PFSK-1 (cell line): ENCODE measurements around the gene SRSF4.

ENCODE experiments used
- FOXP2 ChIP-seq: optimal IDR thresholded peaks from 2 replicates; pipeline ENCODE3; 2011; ENCODE audit warnings: borderline replicate concordance, control low read depth, inconsistent platforms; ENCODE audit not compliant: insufficient read depth; ENCODE audit errors: extremely low read length, extremely low read depth
- POLR2AphosphoS5 ChIP-seq: IDR thresholded peaks from 2 replicates; pipeline ENCODE4 v1.6.1; 2012; ENCODE audit warnings: low read depth, mild to moderate bottlenecking, control low read depth, low read length, moderate library complexity
- SIN3A ChIP-seq: IDR thresholded peaks from 2 replicates; pipeline ENCODE4 v1.6.1; 2012; ENCODE audit warnings: mild to moderate bottlenecking, low read length, moderate library complexity, borderline replicate concordance; ENCODE audit not compliant: insufficient read depth
- TAF1 ChIP-seq: IDR thresholded peaks from 2 replicates; pipeline ENCODE4 v1.6.1; 2012; ENCODE audit warnings: low read length, control low read depth, borderline replicate concordance; ENCODE audit not compliant: insufficient read depth
- TF ChIP-seq, protein P1 (sequence below), 2 experiments: IDR thresholded peaks; 2 replicates each; pipeline versions ENCODE4 v1.6.1 to v1.8.0; 2011 to 2012; ENCODE audit warnings: low read depth in 2 of 2, low read length in 2 of 2, control low read depth in 1 of 2, inconsistent platforms in 1 of 2, mild to moderate bottlenecking in 1 of 2, moderate library complexity in 1 of 2; ENCODE audit not compliant: insufficient read depth in 1 of 2

The SRSF4 gene

DNA sequence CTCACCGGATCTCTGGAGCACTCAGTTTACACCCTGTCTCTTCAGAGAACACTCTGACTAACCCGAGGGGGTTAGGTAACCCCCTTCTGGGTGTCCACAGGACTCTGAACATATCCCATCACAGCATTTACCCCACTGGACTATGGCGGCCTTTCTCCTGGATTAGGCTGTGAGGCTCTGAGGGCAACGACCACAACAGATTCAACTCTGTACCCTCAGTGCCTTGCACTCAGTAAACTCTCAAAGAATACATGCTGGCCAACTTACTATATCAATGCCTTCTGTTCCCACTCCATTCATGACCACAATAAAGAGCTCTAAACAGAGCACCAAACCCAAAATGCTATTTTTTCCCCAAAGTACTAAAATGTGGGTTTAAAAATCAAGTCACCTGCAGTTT is 43.7 kb upstream of the SRSF4 start:
- TF ChIP-seq, protein P1, sequence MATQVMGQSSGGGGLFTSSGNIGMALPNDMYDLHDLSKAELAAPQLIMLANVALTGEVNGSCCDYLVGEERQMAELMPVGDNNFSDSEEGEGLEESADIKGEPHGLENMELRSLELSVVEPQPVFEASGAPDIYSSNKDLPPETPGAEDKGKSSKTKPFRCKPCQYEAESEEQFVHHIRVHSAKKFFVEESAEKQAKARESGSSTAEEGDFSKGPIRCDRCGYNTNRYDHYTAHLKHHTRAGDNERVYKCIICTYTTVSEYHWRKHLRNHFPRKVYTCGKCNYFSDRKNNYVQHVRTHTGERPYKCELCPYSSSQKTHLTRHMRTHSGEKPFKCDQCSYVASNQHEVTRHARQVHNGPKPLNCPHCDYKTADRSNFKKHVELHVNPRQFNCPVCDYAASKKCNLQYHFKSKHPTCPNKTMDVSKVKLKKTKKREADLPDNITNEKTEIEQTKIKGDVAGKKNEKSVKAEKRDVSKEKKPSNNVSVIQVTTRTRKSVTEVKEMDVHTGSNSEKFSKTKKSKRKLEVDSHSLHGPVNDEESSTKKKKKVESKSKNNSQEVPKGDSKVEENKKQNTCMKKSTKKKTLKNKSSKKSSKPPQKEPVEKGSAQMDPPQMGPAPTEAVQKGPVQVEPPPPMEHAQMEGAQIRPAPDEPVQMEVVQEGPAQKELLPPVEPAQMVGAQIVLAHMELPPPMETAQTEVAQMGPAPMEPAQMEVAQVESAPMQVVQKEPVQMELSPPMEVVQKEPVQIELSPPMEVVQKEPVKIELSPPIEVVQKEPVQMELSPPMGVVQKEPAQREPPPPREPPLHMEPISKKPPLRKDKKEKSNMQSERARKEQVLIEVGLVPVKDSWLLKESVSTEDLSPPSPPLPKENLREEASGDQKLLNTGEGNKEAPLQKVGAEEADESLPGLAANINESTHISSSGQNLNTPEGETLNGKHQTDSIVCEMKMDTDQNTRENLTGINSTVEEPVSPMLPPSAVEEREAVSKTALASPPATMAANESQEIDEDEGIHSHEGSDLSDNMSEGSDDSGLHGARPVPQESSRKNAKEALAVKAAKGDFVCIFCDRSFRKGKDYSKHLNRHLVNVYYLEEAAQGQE (IDR thresholded peaks at IDR 0.05; ENCODE audit: insufficient read depth in 1 of 2, low read depth in 2 of 2, low read length in 2 of 2), result no peak
- TF ChIP-seq SIN3A (no peak), TAF1 (no peak), POLR2AphosphoS5 (no peak), FOXP2 (no peak)

DNA sequence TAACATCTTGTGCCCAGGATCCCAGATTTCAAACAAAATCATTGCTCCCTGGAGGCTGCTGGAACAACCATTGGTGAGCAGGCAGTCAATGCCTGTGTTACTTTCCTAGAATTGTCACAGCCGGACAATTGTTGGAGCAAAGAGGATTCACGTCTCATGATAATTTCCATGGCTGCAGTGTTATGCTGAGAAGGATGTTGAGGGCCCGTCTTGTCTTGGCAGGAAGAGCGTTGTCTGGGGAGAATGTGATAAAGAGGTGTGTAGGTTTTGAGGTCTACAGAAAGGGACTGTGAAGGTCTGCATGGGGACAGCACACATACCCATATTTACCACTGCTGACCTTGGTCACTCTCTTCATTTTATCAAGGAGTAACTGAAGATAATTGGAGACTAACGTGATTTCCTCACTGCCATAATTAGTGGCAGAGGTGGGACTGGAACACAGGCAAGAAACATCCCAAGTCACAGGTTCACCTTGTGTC is 42.7 kb upstream of the SRSF4 start:
- no peak for TF ChIP-seq FOXP2
- no peak for TF ChIP-seq SIN3A
- TF ChIP-seq, protein P1 (IDR thresholded peaks at IDR 0.05; ENCODE audit: insufficient read depth in 1 of 2, low read depth in 2 of 2, low read length in 2 of 2), result no peak
- no peak for TF ChIP-seq TAF1

DNA sequence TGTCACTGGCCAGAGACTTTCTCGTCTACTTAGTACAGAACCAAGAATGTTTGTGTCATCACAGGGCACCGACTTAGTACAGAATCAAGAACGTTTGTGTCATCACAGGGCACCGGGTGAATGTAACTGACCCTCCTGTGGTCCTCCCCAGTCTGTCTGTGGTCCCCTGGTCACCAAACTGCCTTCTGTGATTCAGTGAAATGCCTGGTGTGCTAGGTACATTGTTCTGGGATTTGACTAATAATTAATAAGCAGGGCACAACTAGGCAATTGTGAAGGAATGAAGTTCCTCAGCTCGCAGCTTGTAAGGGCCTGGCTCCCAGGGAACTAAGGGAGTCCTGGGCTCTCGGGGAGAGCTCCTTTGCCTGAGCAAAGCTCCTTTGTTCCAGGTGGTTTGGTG is 41.8 kb upstream of the SRSF4 start:
- TF ChIP-seq, protein P1 (IDR thresholded peaks at IDR 0.05; ENCODE audit: insufficient read depth in 1 of 2, low read depth in 2 of 2, low read length in 2 of 2), result no peak
- no peak for TF ChIP-seq POLR2AphosphoS5
- TF ChIP-seq SIN3A, result no peak
- TF ChIP-seq TAF1, result no peak
- no peak for TF ChIP-seq FOXP2

DNA sequence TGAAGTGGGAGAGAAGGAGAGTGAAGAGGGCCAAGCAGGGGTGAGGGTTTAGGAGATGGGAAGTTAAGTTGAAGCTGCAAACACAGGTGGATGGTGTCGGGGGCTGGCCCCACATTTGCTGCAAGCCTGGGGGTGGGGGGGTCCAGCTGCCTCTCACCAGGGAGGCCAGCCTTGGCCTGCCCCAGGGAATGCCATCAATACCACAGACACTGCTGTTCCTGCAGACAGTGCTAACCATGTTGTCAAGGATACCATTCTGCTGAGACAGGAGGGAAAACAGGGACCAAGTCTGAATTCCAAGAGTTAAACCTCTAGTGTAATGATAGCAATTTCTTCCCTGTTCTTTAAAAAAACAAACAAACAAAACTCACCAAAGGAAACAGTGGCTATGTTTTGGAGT is 41.0 kb upstream of the SRSF4 start:
- TF ChIP-seq TAF1 (no peak), SIN3A (no peak)

DNA sequence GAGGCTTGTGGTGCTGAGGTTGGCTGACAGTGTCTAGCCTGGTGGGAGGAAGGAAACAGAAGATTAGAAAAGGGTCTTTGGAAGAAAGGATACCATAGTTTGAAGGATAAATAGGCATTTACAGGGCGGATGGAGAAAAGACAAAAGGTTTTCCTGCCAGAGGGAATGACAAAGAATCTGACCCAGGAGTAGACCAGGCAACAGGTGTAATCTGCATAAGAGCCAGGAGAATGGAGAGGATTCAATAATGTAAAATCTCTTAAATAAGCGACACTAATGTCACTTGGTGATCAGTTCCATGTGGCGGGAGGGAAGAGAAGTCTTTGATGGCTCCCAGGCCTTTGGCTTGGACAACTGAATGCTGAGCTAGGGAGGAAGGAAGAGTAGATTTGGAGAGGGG is 39.6 kb upstream of the SRSF4 start:
- no peak for TF ChIP-seq POLR2AphosphoS5
- TF ChIP-seq, protein P1 (IDR thresholded peaks at IDR 0.05; ENCODE audit: insufficient read depth in 1 of 2, low read depth in 2 of 2, low read length in 2 of 2), result no peak
- no peak for TF ChIP-seq SIN3A
- TF ChIP-seq TAF1, result no peak
- TF ChIP-seq FOXP2, result no peak
